Esophagus squamous epithelium (tissue), 5 donors: ENCODE measurements around the gene C11orf65. TPM values are rescaled to one million over a fixed set of nuclear protein-coding genes. Genes with fewer than 3 reads are reported as not detected.
"Not testable (repeated sequence)": the region's sequence is repeated elsewhere in the genome, so short reads cannot be mapped to it uniquely, and the experiment has no call there.

ENCODE experiments used
- DNase-seq: peaks from one replicate; lab custom pipeline; 2025; lab: John Stamatoyannopoulos, UW
- H3K27ac ChIP-seq, 4 donors: fragments of 200-600 bp; sonication (generic); one replicate each; pipeline ENCODE4 v1.5.1; 2016 to 2019; ENCODE audit warnings: mild to moderate bottlenecking in 1 of 4
- H3K27me3 ChIP-seq, 4 donors: fragments of 200-600 bp; sonication (generic); 1 replicate in 3 of 4; 2 replicates in 1 of 4; pipeline versions ENCODE4 v1.5.1 to v1.6.0; 2017 to 2021; ENCODE audit warnings: antibody characterized with exemption in 1 of 4
- H3K36me3 ChIP-seq, 3 donors: fragments of 200-600 bp; sonication (generic); one replicate each; pipeline ENCODE4 v1.5.1; 2016 to 2019
- H3K4me1 ChIP-seq, 3 donors: fragments of 200-600 bp; sonication (generic); one replicate each; pipeline ENCODE4 v1.5.1; 2017 to 2019
- H3K4me3 ChIP-seq, 4 donors: fragments of 200-600 bp; sonication (generic); 1 replicate in 3 of 4; 2 replicates in 1 of 4; pipeline ENCODE4 v1.5.1; 2016 to 2019; ENCODE audit warnings: mild to moderate bottlenecking in 2 of 4, moderate library complexity in 1 of 4
- H3K9me3 ChIP-seq, 3 donors: fragments of 200-600 bp; sonication (generic); one replicate each; pipeline ENCODE4 v1.5.1; 2016 to 2019
- CTCF ChIP-seq, 6 experiments: fragments of 450-650 bp in 4 of 6; fragments of 200-600 bp in 2 of 6; sonication (generic) in 2 of 6; IDR thresholded peaks; one replicate each; pipeline ENCODE4 v1.5.1; 2016 to 2019; ENCODE audit warnings: antibody characterized with exemption in 6 of 6, mild to moderate bottlenecking in 4 of 6, moderate library complexity in 4 of 6
- POLR2A ChIP-seq, 4 donors: fragments of 450-650 bp; IDR thresholded peaks; one replicate each; pipeline ENCODE4 v1.6.1; 2017; ENCODE audit warnings: antibody characterized with exemption in 4 of 4, mild to moderate bottlenecking in 4 of 4, moderate library complexity in 3 of 4
- WGBS, 2 donors: methylation state at CpG; one replicate each; pipeline ENCODE4 v1.1.5; 2018; 5-methylcytosine and 5-hydroxymethylcytosine counted together
- intact Hi-C: fragments of 100-400 bp; cut with DNase I; formaldehyde crosslinking; loops from one replicate; pipeline ENCODE4 v1.15.0; 2022
- total RNA-seq, 4 donors: library from RNA; depleted of rRNA; stranded (reverse); fragments of >200 nt; gene quantifications; one replicate each; pipeline ENCODE4 v1.1.0, GENCODE V29; 2016
- donor health status: DM: yes; HTN: yes; CAD: no.

The C11orf65 gene
- total RNA-seq, 4 donors from 2014 or later = 0.09 to 2.7 (median 0.95) TPM; not detected in 1

DNA sequence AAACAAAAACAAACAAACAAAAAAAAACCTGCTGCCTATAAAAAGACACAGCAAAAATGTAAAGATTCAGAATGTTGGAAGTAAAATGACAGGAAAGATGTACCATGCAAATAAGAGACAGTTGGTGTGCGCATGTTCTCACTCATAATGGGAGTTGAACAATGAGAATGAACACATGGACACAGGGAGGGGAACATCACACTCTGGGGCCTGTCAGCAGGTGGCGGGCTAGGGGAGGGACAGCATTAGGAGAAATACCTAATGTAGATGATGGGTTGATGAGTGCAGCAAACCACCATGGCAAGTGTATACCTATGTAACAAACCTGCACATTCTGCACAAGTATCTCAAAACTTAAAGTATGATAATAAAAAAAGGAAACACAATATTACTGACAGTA lies 49.8 kb downstream of the C11orf65 start:
- DNase-seq, H3K27ac ChIP-seq, H3K27me3 ChIP-seq, H3K4me1 ChIP-seq, intact Hi-C loops, H3K4me3 ChIP-seq, H3K9me3 ChIP-seq, H3K36me3 ChIP-seq: not testable (repeated sequence)
- TF ChIP-seq CTCF (IDR thresholded peaks at IDR 0.05) = peak in 4 of 6 experiments; percentile 18 to 51 (median 32)
- WGBS, 2 donors = 59 to 60% methylated on average over 2 of the region's 2 CpGs

GRCh38 chr11:108414958-108415357 lies 52.4 kb downstream of the C11orf65 start:
- Histone ChIP-seq H3K4me1 (no peaks in the 10 kb centered on the region), H3K36me3 (no peaks in the 10 kb centered on the region), H3K4me3 (no peak overlapping the region), H3K9me3 (peaks cover 0 to 8% (median 0%) of the 10 kb centered on the region in 3 donors), H3K27ac (no peak overlapping the region), H3K27me3 (no peaks in the 10 kb centered on the region)
- DNase-seq = no peak
- TF ChIP-seq POLR2A (IDR thresholded peaks at IDR 0.05) (no peak), CTCF (IDR thresholded peaks at IDR 0.05) (no peak)
- intact Hi-C loops = no loop called here

GRCh38 chr11:108405706-108406105 lies 61.6 kb downstream of the C11orf65 start:
- Histone ChIP-seq H3K36me3 (no peaks in the 10 kb centered on the region), H3K27me3 (no peaks in the 10 kb centered on the region), H3K9me3 (no peaks in the 10 kb centered on the region), H3K4me3 (no peak overlapping the region), H3K27ac (no peak overlapping the region), H3K4me1 (no peaks in the 10 kb centered on the region)
- TF ChIP-seq POLR2A (IDR thresholded peaks at IDR 0.05) (no peak), CTCF (IDR thresholded peaks at IDR 0.05) (no peak)
- intact Hi-C loops = no loop called here
- no peak for DNase-seq
- WGBS, 2 donors = 64 to 76% methylated on average over 1 of the region's 1 CpG

DNA sequence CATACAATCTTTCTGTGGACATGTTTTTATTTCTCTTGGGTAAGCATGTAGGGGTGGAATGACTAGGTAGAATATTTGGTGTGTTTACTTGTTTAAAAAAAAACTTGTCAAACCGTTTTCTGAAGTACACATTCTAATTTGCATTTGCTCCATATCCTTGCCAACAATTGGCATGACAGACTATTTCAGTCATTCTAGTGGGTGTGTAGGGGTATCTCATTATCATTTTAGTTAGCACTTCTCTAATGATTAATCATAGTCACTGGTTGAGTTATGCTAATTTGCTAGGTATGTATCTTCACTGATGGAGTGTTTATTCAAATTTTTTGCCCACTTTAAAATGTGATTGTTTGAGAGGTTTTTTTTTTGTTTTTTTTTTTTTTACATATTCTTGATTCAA lies 64.3 kb downstream of the C11orf65 start:
- no peak for TF ChIP-seq CTCF (IDR thresholded peaks at IDR 0.05)
- no peak for TF ChIP-seq POLR2A (IDR thresholded peaks at IDR 0.05)
- Histone ChIP-seq H3K9me3 (no peaks in the 10 kb centered on the region), H3K27me3 (no peaks in the 10 kb centered on the region), H3K4me1 (no peaks in the 10 kb centered on the region), H3K36me3 (no peaks in the 10 kb centered on the region), H3K4me3 (no peak overlapping the region), H3K27ac (no peak overlapping the region)
- WGBS, 2 donors = 24 to 44% methylated on average over 1 of the region's 1 CpG
- no peak for DNase-seq
- intact Hi-C loops = no loop called here

- Histone ChIP-seq H3K27ac (no peak overlapping the region), H3K36me3 (no peaks in the 10 kb centered on the region), H3K4me3 (no peak overlapping the region), H3K9me3 (no peaks in the 10 kb centered on the region), H3K4me1 (no peaks in the 10 kb centered on the region), H3K27me3 (no peaks in the 10 kb centered on the region)
- no peak for TF ChIP-seq POLR2A (IDR thresholded peaks at IDR 0.05)
- no peak for TF ChIP-seq CTCF (IDR thresholded peaks at IDR 0.05)
- intact Hi-C loops = no loop called here
- no peak for DNase-seq
- 88 to 100% methylated on average over 1 of the region's 1 CpG for WGBS, 2 donors
Measured at GRCh38 chr11:108402241-108402640, 65.1 kb downstream of the C11orf65 start.
